Activated CD8-positive, alpha-beta T cell treated with anti-CD3 and anti-CD28 coated beads for 36 hours (primary cell): ENCODE results near the gene TNFAIP3. TPM values are rescaled to one million over a fixed set of nuclear protein-coding genes. Genes with fewer than 3 reads are reported as not detected.

Experiments
- ATAC-seq: fragments of 200-7000 bp; cut with Tn5 transposase; one replicate; pipeline ENCODE4 v1.10.0; 2021; ENCODE audit warnings: mild to moderate bottlenecking, moderate library complexity
- CTCF ChIA-PET: fragments of 350-600 bp; sonication (Branson Sonifier 250); formaldehyde crosslinking; loops from one replicate; lab custom pipeline; 2021; ENCODE audit warnings: antibody characterized with exemption; lab: Charles Lee
- POLR2A ChIA-PET: fragments of 350-600 bp; sonication (Branson Sonifier 250); formaldehyde crosslinking; loops from one replicate; lab custom pipeline; 2021; ENCODE audit warnings: antibody characterized with exemption; lab: Charles Lee
- DNase-seq: peaks from one replicate; pipeline ENCODE4 v3.0.0-alpha.2; 2020
- H3K27ac Mint-ChIP-seq: one replicate; pipeline ENCODE4 v1.8.0; 2021; ENCODE audit warnings: mild to moderate bottlenecking, mixed read lengths
- H3K27me3 Mint-ChIP-seq: one replicate; pipeline ENCODE4 v1.8.0; 2021; ENCODE audit warnings: mixed read lengths
- H3K36me3 Mint-ChIP-seq: one replicate; pipeline ENCODE4 v1.8.0; 2021; ENCODE audit warnings: low read depth, mixed read lengths
- H3K4me1 Mint-ChIP-seq: one replicate; pipeline ENCODE4 v1.8.0; 2021; ENCODE audit warnings: low read depth, mixed read lengths
- H3K4me3 Mint-ChIP-seq: one replicate; pipeline ENCODE4 v1.8.0; 2021; ENCODE audit warnings: mild to moderate bottlenecking, moderate library complexity, mixed read lengths
- H3K9me3 Mint-ChIP-seq: one replicate; pipeline ENCODE4 v1.8.0; 2021; ENCODE audit warnings: mixed read lengths
- intact Hi-C: fragments of 100-400 bp; cut with micrococcal nuclease; formaldehyde crosslinking; loops from one replicate; pipeline ENCODE4 v1.10.0; 2022
- total RNA-seq, 2 experiments: library from RNA; stranded (reverse); gene quantifications; one replicate each; pipeline ENCODE4 v1.2.3, GENCODE V29; 2021
- TF ChIP-seq, protein P1 (sequence below): fragments of 200-600 bp; IDR thresholded peaks from one replicate; pipeline ENCODE4 v1.8.0; 2022; ENCODE audit warnings: antibody characterized with exemption, mild to moderate bottlenecking

The TNFAIP3 gene
- total RNA-seq, 2 experiments from 2014 or later: 399 to 402 TPM

DNA sequence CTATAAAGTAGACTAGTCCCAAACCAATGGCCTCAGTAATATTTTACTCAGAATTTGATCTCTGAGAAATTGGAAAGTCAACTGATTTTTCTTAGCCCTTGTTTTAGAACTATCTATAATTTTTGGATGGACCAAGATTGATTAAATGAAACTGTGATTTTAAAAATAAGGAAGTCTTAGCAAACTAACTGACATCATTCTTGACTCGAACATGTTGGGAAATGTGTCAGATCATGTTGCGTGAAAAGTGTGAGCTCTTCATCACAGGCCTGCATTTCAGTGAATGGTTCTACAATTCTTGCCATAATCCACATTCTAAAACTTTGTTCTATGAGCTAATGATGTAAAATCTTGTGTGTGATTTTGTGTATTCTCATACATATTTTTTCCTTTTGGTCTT lies 11.0 kb downstream of the TNFAIP3 start:
- Mint-ChIP-seq H3K27me3 (no peaks in the 10 kb centered on the region), H3K4me1 (peaks cover 89% of the 10 kb centered on the region), H3K27ac (peak overlapping the region; percentile 95), H3K36me3 (peaks cover 94% of the 10 kb centered on the region), H3K4me3 (peak overlapping the region; percentile 98), H3K9me3 (no peaks in the 10 kb centered on the region)
- ATAC-seq: no peak
- DNase-seq: no peak
- intact Hi-C loops: no loop called here
- ChIA-PET POLR2A (interaction anchor here (0.6 to 1.2 kb wide), 3 partner anchors 10 to 110 kb away, joined by 3 to 7 read pairs (median 4); partner anchors contain the start of gene TNFAIP3), CTCF (interaction anchor here (0.9 to 5.9 kb wide), 9 partner anchors 11 to 173 kb away, joined by 3 to 59 read pairs (median 10); partner anchors contain the start of gene TNFAIP3)
- TF ChIP-seq, protein P1, sequence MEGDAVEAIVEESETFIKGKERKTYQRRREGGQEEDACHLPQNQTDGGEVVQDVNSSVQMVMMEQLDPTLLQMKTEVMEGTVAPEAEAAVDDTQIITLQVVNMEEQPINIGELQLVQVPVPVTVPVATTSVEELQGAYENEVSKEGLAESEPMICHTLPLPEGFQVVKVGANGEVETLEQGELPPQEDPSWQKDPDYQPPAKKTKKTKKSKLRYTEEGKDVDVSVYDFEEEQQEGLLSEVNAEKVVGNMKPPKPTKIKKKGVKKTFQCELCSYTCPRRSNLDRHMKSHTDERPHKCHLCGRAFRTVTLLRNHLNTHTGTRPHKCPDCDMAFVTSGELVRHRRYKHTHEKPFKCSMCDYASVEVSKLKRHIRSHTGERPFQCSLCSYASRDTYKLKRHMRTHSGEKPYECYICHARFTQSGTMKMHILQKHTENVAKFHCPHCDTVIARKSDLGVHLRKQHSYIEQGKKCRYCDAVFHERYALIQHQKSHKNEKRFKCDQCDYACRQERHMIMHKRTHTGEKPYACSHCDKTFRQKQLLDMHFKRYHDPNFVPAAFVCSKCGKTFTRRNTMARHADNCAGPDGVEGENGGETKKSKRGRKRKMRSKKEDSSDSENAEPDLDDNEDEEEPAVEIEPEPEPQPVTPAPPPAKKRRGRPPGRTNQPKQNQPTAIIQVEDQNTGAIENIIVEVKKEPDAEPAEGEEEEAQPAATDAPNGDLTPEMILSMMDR: no peak

GRCh38 chr6:137878486-137879285 lies 11.6 kb downstream of the TNFAIP3 start:
- Mint-ChIP-seq H3K4me3 (peak overlapping the region; percentile 98), H3K36me3 (peaks cover 92% of the 10 kb centered on the region), H3K9me3 (no peaks in the 10 kb centered on the region), H3K27ac (peak overlapping the region; percentile 95), H3K4me1 (peaks cover 90% of the 10 kb centered on the region), H3K27me3 (no peaks in the 10 kb centered on the region)
- TF ChIP-seq, protein P1: no peak
- ChIA-PET CTCF (interaction anchor here (0.9 to 5.9 kb wide), 9 partner anchors 11 to 174 kb away, joined by 3 to 59 read pairs (median 10); partner anchors contain the start of gene TNFAIP3), POLR2A (interaction anchor here (0.7 to 1.3 kb wide), 3 partner anchors 11 to 68 kb away, joined by 4 to 7 read pairs (median 5); partner anchors contain the start of gene TNFAIP3)
- no peak for DNase-seq
- intact Hi-C loops: no loop called here
- no peak for ATAC-seq

- ChIA-PET CTCF (interaction anchor here (1.9 to 5.9 kb wide), 4 partner anchors 12 to 65 kb away, joined by 6 to 59 read pairs (median 17); partner anchors contain the start of gene TNFAIP3), POLR2A (interaction anchor here (0.7 to 1.3 kb wide), 2 partner anchors 12 to 67 kb away, joined by 4 to 5 read pairs; no protein-coding TSS in a partner anchor)
- Mint-ChIP-seq H3K4me1 (peaks cover 89% of the 10 kb centered on the region), H3K27ac (peak overlapping the region; percentile 95), H3K9me3 (no peaks in the 10 kb centered on the region), H3K4me3 (peak overlapping the region; percentile 98), H3K27me3 (no peaks in the 10 kb centered on the region), H3K36me3 (peaks cover 91% of the 10 kb centered on the region)
- ATAC-seq (no peak), DNase-seq (no peak)
- TF ChIP-seq, protein P1: no peak
- intact Hi-C loops: no loop called here
Measured at GRCh38 chr6:137879299-137879698, 12.2 kb downstream of the TNFAIP3 start.

DNA sequence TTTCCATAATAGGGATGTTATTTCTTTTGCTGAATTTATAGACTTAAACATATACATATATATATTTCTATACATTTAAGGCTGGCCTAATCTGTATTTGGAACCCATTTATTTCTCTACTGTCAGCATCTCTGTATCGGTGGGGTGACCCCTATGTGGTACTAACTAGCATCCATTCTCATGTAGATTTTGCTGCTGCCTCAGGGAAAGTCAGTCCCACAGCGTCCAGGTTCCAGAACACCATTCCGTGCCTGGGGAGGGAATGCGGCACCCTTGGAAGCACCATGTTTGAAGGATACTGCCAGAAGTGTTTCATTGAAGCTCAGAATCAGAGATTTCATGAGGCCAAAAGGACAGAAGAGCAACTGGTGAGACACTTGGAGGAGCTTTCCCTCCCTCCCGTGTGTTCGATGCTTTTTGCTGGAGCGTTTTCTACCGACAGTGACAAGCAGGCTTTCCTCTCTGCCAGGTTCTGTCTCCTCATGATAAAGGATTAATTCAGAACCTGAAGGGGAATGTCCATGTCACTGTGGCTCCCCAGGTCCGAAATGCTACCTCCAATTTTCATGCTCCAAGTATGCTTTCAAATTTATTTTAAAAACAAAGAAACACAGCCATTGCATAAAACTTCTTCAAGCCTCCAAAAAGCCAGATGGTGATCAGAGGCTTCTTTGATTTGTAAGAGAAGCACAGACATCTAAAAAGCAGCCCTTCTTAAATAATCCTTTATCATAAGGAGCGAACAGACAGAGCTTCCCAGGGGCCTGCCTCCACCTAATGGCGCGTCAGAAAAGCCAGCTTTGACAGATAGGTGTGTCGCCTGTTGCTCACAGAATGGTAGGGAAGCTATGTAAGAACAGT lies 13.1 kb downstream of the TNFAIP3 start:
- Mint-ChIP-seq H3K4me3 (peak overlapping the region; percentile 55), H3K27ac (peak overlapping the region; percentile 85), H3K36me3 (peaks cover 89% of the 10 kb centered on the region), H3K9me3 (peaks cover 3% of the 10 kb centered on the region), H3K4me1 (peaks cover 83% of the 10 kb centered on the region), H3K27me3 (no peaks in the 10 kb centered on the region)
- POLR2A ChIA-PET: interaction anchor here (0.7 to 4.5 kb wide), 11 partner anchors 10 to 179 kb away, joined by 3 to 35 read pairs (median 4); partner anchors contain the start of gene TNFAIP3
- DNase-seq: no peak
- no peak for ATAC-seq
- CTCF ChIA-PET: interaction anchor here (0.9 to 5.9 kb wide), 12 partner anchors 9 to 176 kb away, joined by 3 to 59 read pairs (median 6); partner anchors contain the start of gene TNFAIP3
- intact Hi-C loops: no loop called here
- TF ChIP-seq, protein P1: no peak
